HCEC 1CT (cell line): ENCODE results near the gene TMEM178B.
"Not testable (repeated sequence)": the region's sequence is repeated elsewhere in the genome, so short reads cannot be mapped to it uniquely, and the experiment has no call there.

ENCODE experiments used
- DNase-seq: peaks from one replicate; pipeline ENCODE4 v3.0.0-alpha.2; 2017

Gene TMEM178B

DNA sequence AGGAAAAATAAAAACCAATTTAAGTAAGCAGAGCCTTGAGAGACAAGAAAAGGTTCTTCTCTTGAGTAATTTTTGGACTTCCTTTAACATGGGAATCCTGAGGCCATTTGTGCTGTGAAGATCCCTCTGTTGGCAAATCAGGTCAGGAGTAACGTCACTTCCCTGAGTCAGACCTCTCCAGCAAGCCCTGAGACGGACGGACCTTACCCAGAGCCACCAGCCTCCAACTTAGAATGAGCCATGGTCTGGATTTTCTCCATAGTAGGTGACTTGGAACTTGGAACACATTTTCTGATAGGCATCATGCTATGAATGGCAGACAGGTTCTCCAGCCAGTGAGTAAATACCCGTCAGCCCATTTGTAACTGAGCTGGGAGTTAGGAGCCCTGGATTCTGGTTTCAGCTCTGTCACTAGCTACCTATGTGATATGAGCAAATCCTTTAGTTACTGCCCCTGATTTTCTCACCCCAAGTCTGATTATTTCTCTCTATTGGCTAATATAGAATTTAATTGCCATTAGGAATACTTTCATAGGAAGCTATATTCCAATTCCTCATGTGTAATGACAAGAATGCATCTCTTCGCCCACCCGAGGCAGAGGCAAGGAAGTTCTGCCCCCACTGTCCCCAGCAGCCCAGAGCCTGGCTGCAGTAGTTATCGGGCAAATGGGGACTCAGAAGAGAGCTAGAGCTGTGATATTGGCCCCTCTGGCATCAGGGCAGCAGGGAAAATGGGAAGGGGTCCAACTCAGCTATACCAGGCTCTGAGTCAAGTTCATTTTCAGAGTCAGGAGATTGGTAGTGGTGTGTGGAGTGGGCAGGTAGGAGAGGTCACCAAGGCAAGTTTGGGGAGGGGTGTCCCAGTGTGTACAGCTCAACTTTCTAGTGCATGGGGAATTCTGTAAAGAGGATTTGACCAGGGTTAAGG is 323.6 kb downstream of the TMEM178B start:
- no peak for DNase-seq

DNA sequence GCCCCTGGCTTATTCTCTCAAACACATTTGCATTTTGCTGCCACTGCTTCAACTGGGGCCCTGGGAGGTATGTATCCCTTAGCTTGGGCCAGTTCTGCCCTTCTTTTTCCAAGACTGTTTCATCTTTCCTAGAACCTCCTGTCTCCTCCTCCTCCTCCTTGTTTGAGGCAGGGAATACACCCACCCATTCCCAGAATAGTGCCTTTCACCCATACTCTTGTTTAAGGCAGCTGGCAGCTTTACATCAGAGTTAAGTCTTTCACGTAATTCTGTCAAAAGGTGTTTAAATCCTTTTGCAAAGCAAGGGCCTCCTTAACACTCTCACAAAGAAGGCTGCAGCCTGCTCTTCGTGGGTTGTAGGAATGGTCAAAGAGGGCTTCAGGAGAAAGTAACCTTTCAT is 326.5 kb downstream of the TMEM178B start:
- no peak for DNase-seq

DNA sequence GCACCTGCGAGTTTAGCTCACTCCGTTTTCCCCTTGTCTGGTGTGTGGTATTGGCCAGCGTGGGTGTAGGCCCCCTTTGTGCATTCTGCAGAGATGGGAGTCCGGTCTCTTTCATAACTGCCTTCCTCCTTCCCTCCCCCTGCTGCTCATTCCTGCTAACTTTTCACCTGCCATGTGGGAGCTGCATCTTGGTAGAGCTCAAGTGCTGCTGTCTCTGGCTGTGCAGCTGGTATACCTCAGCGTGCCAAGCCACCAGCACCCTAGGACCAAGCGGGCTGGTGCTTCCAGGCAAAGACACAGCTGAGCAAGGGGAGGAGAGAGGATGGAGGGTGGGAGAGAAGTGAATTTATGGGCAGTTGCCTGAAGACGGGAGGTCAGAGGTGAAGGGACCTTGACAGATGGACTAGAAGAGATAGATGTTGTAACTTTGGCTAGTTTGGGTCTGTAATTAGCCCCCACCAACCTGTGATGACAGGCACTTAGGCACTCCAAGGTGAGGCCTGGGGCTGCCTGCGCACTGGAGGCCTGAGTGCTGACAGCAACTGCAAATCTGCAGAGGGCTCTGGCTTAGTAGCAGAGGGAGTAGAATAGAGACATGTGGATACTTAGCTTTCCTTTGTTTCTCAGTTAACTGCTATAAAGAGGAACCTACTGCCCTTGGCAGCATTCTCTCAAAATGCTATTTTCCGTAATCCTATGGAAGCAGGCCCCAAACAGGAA is 328.6 kb downstream of the TMEM178B start:
- DNase-seq, result no peak

DNA sequence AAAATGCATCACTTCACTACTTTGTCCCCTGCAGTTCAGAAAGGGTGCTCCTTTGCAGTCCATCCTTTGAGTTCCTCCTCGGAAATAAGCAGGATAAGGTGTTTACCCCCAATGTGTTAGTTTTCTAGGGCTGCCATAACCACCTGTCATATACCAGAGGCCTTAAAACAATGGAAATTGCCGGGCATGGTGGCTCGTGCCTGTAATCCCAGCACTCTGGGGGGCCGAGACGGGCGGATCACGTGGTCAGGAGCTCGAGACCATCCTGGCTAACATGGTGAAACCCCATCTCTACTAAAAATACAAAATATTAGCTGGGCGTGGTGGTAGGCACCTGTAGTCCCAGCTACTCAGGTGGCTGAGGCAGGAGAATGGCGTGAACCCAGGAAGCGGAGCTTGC is 330.0 kb downstream of the TMEM178B start:
- not testable (repeated sequence) for DNase-seq

DNA sequence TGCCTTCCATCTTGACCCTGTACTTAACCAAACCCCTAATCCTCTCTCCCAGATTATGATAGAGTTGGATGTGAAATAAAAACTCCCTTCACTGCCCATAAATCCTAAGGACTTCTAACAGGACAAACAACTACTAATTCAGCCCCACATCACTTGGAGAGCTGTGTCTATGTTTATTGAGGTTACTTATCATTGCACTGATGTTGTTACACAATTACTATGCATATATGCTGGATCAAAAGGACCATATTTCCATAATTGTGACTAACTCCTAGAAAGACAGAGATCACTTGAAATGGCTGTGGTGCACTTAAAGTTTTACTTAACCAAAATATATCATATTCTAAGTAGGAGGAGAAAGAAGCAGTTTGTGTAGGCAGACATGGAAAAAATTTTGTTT is 332.5 kb downstream of the TMEM178B start:
- DNase-seq, result no peak

DNA sequence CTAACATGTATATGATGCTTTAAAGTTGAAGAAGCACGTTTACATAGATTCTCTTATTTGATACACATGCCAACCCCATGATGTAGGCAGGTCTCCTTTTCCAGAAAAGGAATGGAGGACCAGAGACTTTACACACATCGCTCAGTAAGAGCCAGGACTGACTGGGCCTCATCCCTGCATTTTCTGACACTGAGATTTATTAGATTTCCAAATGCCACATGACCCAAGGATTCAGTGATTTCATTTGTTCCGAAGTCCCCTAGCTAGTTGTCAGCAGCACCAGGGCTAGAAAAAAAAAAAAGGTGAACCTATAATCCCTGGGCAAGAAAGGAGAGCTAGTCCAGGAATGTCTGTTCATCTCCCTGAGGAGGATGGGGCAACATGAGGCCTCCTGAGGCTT is 334.0 kb downstream of the TMEM178B start:
- DNase-seq, result no peak

DNA sequence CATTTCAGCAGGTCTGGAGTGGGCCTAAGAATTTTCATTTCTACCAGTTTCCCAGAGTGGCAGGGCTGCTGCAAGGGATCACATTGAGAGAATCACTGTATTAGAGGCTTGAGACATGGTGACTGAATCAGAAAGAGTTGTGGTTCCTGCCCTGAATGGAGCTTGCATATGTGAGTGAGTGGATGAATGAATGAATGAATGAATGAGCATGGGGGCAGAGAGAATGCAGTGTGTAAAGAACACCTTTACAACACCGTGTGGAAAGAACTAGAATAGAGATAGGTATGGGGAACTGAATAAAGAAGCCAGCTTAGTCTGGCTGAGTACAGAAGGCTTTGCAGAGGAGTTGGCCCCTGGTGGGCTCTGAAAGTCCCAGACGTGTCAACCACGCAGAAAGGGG is 334.6 kb downstream of the TMEM178B start:
- no peak for DNase-seq

DNA sequence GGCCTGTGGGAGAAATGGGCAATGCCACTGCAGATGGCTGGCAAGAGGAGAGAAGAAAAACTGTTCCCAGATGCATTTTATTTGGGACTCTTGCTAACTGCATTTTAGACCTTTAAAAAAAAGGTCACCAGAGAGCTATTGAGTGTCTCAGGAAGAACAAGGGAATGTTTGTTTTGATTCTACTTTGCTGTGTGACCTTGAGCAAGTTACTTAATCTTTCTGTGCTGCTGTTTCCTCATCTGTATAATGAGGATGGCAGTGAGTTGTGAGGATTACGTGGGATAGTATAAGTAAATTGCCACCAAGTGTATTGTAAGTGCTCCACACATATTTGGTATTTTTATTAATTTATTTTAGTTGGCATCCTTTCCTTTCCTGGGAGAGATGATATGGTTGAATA is 335.4 kb downstream of the TMEM178B start:
- no peak for DNase-seq

DNA sequence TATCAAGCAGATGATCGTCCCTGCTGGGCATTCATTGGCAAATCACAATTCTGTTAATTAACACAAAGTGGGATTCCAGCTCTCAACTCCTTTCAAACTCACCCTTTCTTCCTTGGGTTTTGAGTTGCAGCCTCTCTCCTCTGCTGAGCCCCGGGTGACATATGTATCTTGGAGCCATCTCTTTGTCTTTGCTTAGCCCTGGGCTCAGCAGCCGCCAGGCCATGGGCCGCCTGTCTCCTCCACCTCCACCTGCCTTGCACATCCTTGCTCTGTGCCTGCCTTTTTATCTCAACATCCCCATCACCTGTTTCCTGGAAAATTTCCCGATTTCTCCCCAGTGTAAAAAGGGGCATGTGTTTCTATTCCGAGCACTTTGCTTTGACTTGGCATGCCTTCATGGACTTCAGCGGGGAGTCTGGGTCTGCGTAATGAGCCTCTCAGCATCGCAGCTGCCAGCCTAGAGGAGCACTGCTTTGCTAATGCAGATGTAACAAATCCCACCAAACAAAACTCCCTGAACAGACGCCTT is 336.0 kb downstream of the TMEM178B start:
- DNase-seq, result no peak

DNA sequence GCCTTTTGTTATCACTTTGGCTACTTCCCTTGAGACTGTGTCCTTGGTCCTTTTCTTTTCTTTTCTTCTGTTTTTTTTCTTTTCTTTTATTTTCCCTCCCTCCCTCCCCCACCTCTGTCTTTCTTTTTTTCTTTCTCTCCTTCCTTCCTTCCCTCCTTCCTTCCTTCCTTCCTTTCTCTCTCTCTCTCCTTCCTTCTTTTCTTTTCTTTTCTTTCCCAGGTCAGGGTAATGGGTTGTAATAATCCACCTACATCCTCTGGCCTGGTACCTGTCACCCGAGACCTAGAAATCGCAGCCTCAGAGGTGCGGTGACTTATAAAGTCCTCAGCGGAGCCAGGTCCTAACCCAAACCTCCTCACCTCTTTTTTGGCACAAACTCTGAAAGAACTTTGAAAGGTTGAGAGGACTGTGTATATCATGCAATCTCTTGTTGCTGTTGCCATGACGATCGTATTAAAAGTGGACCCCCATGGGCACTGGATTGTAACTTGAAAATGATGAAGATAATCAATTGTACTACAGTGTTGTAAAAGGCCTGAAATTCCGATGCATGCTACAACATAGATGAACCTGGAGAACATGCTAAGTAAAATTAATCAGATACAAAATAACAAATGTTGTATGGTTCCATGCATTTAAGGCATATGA is 336.6 kb downstream of the TMEM178B start:
- DNase-seq, result no peak

DNA sequence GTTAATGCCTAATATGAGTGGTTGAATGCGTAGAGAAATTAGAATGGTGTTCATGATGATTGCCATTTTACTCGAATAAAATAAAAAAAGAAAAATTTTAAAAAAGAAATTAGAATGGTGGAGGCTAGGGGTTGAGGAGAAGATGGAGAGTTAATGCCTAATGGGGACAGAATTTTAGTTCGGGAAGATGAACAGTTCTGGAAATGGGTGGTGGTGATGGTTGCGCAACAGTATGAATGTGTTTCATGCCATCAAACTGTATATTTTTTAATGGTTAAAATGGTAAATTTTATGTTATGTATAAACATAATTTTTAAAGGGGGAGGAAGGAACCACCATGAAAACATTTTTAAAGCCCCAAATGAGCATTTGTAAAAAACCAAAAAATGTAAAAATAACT is 337.3 kb downstream of the TMEM178B start:
- no peak for DNase-seq

DNA sequence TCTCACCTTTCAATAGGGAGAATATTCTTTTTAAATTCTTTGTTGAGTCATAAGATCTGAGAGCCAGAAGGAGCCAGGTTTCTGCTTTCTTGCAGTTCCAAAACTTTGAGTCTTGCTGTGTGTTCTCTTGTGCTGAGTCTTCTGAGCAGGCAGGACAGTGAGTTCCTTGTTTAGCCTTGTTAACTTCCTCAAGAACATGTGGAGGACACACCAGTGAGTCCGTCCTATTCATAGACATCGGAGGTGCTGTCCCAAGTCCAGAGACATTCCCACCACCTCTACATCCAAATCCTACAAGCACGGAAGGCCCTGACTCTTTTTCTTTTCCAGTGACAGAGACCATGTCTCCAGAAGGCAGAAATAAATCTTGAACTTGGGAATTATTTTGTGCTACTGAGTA is 342.1 kb downstream of the TMEM178B start:
- no peak for DNase-seq

DNA sequence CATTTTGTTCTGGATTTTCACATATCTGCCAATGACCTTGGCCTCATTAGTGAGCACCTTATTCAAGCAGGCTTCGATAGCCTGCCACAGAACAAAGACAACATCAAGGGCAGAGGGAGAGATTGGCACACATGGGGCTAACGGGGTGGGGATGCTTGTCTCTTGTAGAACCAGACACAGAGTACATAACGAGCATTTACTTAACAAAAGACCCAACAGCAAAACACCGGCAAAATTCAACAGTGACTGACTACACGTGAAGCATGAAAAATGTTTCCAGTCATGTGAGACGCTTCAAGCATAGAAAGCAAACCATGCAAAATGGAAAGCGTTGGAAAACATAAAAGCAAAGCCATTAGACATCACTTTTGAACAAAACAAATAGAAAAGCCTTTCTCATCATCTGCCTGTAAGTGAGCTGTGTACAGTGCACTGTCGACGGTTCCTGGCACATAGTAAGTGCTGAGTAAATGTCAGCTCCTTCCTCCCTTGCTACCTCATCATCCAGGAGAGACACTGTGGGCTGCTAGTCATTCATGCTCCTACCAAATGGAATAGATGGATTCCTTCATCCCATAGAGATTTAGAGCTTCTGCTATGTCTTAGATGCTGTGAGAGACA is 342.9 kb downstream of the TMEM178B start:
- DNase-seq, result no peak

DNA sequence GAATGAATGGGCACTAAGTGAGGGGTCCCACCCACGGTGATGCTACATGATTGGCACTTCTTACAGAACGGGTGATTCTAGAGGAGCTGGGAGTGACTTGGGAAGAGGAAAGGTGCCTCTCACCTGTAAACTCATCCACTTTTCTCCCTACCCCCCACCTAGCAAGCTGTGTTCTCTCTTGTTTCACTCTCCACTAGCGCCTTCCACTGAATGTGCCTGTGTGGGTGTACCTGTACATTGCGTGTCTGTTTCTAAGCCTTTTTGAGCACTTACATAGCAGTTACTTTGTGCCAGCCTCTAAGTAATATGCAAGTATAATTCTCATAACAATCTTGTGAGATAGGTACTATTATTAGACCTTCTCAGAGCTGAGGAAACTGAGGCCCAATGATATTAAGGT is 343.6 kb downstream of the TMEM178B start:
- DNase-seq, result no peak

DNA sequence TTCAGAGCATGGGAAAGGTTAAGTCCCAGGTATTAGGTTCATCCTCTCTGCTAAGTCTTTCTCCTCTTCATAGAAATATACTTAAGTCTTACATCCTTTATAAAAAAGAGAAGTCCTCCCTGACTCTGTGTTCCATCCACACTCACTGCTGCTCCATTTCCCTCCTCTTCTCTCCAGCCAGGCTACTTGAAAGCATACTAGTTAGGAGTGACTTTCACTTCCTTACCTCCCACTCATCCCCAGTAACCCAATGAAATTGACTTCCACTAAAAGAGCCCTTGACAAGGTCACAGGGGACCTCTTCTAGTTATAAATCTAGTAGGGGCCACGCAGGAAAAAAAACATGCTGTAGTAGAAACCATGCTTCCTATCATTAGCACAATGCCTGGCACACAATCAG is 344.2 kb downstream of the TMEM178B start:
- DNase-seq, result no peak

DNA sequence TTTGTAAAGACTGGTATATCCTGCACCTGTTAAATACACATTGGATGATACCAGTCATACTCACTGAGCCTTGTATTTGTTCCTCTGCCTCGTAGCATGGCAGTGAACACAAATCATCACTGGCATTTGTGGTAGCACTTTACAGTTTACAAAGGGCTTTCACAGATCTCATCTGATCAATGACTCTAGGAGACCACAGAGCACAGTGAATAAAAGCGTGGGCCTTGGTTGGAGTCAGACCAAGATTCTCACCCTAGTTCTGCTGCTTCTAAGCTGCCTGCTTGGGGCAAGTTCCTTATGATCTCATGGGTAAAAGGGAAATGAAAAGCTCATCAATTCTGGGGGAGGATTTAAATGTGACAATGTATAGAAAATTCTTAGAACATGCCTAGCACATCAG is 347.4 kb downstream of the TMEM178B start:
- DNase-seq, result no peak

DNA sequence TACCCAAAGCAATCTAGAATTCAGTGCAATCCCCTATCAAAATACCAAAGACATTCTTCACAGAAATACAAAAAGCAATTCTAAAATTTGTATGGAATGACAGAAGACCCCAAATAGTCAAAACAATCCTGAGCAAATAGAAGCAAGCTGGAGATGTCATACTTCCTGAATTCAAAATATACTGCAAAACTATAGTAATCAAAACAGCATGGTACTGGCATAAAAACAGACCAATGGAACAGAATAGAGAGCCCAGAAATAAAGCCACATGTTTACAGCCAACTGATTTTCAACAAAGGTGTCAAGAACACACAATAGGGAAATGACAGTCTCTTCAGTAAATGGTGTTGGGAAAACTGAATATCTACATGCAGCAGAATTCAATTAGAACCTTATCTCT is 353.3 kb downstream of the TMEM178B start:
- no peak for DNase-seq

DNA sequence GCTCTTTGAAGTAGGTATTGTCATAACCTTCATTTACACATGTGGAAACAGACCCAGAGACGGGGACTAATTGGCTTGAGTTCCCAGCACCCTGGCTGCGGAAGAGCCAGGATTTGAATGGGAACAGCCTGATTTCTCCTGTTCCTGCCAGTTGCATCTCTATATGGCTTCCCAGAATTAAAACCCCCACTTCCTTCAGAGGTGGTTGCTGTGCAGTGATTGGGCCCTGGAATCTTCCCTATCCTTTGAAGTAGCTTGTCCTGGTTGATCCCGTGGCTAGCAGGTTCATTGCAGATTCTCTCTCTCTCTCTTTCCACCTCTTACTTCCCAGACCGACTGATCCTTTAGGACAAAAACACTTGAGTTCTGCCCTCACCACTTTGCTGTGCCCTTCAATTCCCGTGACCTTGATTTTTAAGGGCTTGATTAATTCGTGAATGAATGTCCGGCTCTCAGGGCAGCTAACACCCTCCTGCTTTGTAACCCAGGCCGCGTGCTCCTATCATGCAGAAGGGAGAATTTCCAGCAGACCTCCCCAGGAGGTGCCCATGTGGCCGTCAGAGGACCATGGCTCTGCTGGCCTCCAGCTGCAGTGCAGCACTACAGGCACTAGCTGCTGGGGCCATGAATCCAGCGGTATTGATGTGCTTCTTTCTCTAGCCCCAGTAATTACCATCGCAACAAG is 356.7 kb downstream of the TMEM178B start:
- DNase-seq, result no peak

DNA sequence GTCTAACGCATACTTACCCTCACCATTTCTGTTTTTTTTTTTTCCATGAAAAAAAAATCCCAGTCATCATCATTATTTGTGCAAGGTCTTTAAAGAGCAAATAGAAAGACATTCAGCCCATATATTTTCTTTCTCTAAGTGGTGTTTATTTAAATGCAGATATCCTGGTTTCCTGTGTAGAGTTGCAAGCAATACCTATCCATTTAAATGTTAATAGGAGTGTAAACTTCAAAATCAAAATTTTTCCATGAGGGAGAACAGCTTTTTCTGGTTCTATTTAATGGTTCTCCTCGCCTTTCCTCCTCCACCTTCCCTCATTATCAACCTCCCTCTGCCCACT is 357.2 kb downstream of the TMEM178B start:
- DNase-seq, result no peak

DNA sequence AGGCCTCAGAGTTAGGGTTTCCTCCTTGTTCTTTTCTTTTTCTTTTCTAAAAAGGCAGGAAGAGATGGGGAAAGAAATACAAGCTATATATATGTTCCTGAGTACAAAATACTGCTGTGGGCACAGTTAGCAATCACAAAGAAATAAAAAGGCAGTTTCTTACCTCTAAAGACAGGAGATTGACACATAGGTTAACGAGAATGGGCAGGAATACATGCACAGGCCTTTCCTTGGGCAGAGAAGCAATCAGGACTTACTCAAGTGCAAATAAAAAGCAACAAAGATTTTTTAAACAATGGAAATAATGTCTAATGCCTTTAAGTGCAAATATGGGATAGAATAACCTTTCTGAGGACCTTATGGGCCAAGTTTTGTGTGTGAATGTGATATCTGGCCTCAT is 357.8 kb downstream of the TMEM178B start:
- no peak for DNase-seq

DNA sequence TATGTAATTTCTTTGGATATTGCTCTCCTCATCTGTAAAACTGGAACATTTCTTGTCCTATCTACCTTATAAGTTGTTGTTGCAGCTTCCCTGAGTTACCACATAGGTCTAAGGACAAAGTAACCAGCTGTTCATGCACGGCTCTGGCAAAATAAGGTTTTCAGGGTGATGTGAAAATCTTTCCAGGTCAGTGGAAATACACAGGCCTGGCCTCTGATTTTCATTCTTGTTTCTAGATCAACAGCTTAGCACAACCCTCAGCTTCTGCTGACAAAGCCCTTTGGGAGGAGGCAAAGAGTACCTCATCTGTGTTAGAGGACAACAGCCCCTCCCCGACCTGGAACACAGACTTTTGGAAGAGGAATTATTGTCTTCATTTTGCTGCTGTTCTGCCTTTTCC is 359.8 kb downstream of the TMEM178B start:
- no peak for DNase-seq

DNA sequence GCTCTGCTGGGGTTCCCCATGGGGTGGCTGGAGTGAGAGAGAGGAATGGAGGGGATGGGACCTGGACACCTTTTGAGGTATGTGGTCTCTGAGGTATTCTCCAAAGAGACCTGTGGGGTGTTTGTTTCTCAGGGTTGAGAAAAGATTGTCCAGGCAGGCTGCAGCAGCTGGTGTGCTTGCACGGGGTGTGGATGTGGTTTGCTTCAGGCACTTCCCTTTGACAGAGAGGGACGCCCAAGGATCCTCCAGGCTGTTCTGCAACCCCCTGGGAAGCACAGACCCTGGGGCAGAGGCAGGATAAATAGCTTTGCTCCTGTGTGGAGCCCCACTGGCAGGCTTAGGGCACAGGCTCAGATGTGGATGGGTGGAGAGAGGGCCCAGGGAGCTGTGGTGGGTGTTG is 362.3 kb downstream of the TMEM178B start:
- no peak for DNase-seq
